Fibroblast of mammary gland (primary cell): ENCODE data around the gene HINT2.
A peak's percentile ranks its signal among the peaks of the same experiment; 100 is the strongest.

Experiments used
- DNase-seq: peaks from one replicate; pipeline ENCODE4 v3.0.0-alpha.2; 2010; ENCODE audit warnings: low read depth
- H3K4me3 ChIP-seq: 2 replicates; pipeline ENCODE4 v1.5.1; 2011; ENCODE audit warnings: low read depth, mild to moderate bottlenecking, low read length, moderate library complexity; ENCODE audit not compliant: control insufficient read depth
- CTCF ChIP-seq: conservative IDR thresholded peaks from 2 replicates; pipeline ENCODE4 v1.5.1; 2011; ENCODE audit warnings: low read depth, low read length, inconsistent platforms; ENCODE audit not compliant: control insufficient read depth, insufficient read depth

HINT2 gene

GRCh38 chr9:35792826-35793225 lies 22.0 kb downstream of the HINT2 start:
- no peak for TF ChIP-seq CTCF
- H3K4me3 ChIP-seq: peak overlapping the region; percentile 57
- DNase-seq: no peak

DNA sequence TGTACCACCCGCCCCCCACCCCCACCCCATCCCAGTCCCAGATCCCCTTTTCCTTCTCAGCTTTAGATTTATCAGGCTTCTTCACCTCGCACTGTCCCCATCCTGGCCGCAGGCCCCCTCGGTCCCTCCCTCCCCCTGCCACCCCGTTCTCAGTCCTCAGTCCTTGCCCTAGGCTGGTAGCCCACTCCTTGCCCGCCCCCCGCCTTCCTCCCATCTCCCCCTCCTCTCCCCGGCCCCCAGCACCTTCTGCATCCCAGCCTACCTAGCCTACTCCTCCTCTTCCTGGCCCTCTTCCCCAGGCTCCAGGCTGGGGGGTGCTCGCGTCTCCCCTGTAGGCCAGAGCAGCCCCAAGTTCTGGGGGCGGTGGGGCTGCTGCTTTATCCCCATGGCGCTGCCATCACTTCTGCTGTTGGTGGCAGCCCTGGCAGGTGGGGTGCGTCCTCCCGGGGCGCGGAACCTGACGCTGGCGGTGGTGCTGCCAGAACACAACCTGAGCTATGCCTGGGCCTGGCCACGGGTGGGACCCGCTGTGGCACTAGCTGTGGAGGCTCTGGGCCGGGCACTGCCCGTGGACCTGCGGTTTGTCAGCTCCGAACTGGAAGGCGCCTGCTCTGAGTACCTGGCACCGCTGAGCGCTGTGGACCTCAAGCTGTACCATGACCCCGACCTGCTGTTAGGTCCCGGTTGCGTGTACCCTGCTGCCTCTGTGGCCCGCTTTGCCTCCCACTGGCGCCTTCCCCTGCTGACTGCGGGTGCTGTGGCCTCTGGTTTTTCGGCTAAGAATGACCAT lies 22.6 kb downstream of the HINT2 start:
- H3K4me3 ChIP-seq: peak overlapping the region; percentile 57

GRCh38 chr9:35791297-35791921 lies 23.4 kb downstream of the HINT2 start, which contains the start of gene NPR2:
Gene NPR2 (plus strand): TSS chr9:35791591. CDS start chr9:35792409, 818 bp downstream.
- H3K4me3 ChIP-seq: peak within 1 kb of the TSS; percentile 57
- no peak for DNase-seq

More for the DNA sequence above, 22.6 kb downstream of the HINT2 start:
- no peak for DNase-seq
- TF ChIP-seq CTCF: no peak

GRCh38 chr9:35790385-35791296 lies 24.2 kb downstream of the HINT2 start:
- DNase-seq: peak; percentile 89
- peak; percentile 91 for TF ChIP-seq CTCF
- H3K4me3 ChIP-seq: peak overlapping the region; percentile 12

More at GRCh38 chr9:35791297-35791921, 23.4 kb downstream of the HINT2 start, which contains the start of gene NPR2:
- no peak for TF ChIP-seq CTCF

- no peak overlapping the region for H3K4me3 ChIP-seq
- DNase-seq: no peak
- no peak for TF ChIP-seq CTCF
These were observed 24.8 kb downstream of the HINT2 start for GRCh38 chr9:35790025-35790384.

GRCh38 chr9:35789541-35789940 lies 25.3 kb downstream of the HINT2 start:
- DNase-seq: no peak
- TF ChIP-seq CTCF: no peak
- H3K4me3 ChIP-seq: no peak overlapping the region
